KMS-11 (cell line): ENCODE data around the gene ENTR1.

ENCODE experiments used
- H2AFZ ChIP-seq: fragments of 200-600 bp; sonication (generic); 2 replicates; pipeline ENCODE4 v1.6.1; 2016; ENCODE audit warnings: antibody characterized with exemption, mixed run types, low read depth
- H3K27ac ChIP-seq: fragments of 200-600 bp; sonication (generic); 2 replicates; pipeline ENCODE4 v1.6.1; 2016; ENCODE audit warnings: mild to moderate bottlenecking, mixed run types
- H3K27me3 ChIP-seq: fragments of 200-600 bp; sonication (generic); 2 replicates; pipeline ENCODE4 v1.6.1; 2017; ENCODE audit warnings: mild to moderate bottlenecking, low read depth, mixed run types, moderate library complexity; ENCODE audit not compliant: insufficient read depth
- H3K36me3 ChIP-seq: fragments of 200-600 bp; sonication (generic); 2 replicates; pipeline ENCODE4 v1.6.1; 2017; ENCODE audit warnings: mild to moderate bottlenecking, mixed run types; ENCODE audit not compliant: insufficient read depth
- H3K4me1 ChIP-seq: fragments of 200-600 bp; sonication (generic); 2 replicates; pipeline ENCODE4 v1.6.1; 2016; ENCODE audit warnings: mild to moderate bottlenecking, low read depth, mixed run types; ENCODE audit not compliant: poor library complexity, severe bottlenecking
- H3K4me2 ChIP-seq: fragments of 200-600 bp; sonication (generic); 2 replicates; pipeline ENCODE4 v1.7.0; 2016; ENCODE audit warnings: mild to moderate bottlenecking, mixed run types
- H3K4me3 ChIP-seq: fragments of 200-600 bp; sonication (generic); IDR thresholded peaks from 2 replicates; pipeline ENCODE4 v1.6.1; 2017; ENCODE audit warnings: low read depth, low read length, mixed read lengths; ENCODE audit not compliant: insufficient read depth
- H3K79me2 ChIP-seq: fragments of 200-600 bp; sonication (generic); 2 replicates; pipeline ENCODE4 v1.6.1; 2016; ENCODE audit warnings: low read depth, mixed run types; ENCODE audit not compliant: insufficient read depth
- H3K9ac ChIP-seq: fragments of 200-600 bp; sonication (generic); 2 replicates; pipeline ENCODE4 v1.6.1; 2016; ENCODE audit warnings: mild to moderate bottlenecking, mixed run types
- H4K20me1 ChIP-seq: fragments of 200-600 bp; sonication (generic); 2 replicates; pipeline ENCODE4 v1.6.1; 2016; ENCODE audit warnings: mild to moderate bottlenecking, mixed run types; ENCODE audit not compliant: insufficient read depth
- CTCF ChIP-seq: fragments of 200-600 bp; sonication (generic); conservative IDR thresholded peaks from 2 replicates; pipeline ENCODE4 v1.6.1; 2017; ENCODE audit warnings: low read depth, mild to moderate bottlenecking, antibody characterized with exemption, low read length, moderate library complexity, mixed read lengths

Gene ENTR1

GRCh38 chr9:136402067-136402466 lies 8.3 kb downstream of the ENTR1 start:
- Histone ChIP-seq H3K79me2 (peaks cover 21% of the 10 kb centered on the region), H3K27ac (no peak overlapping the region), H3K9ac (no peak overlapping the region), H3K4me2 (no peak overlapping the region), H3K4me3 (no peak overlapping the region), H3K27me3 (no peaks in the 10 kb centered on the region), H4K20me1 (peaks cover 5% of the 10 kb centered on the region; the same call in 1 of the 2 replicates), H3K4me1 (peaks cover 65% of the 10 kb centered on the region), H2AFZ (no peak overlapping the region), H3K36me3 (peaks cover 2% of the 10 kb centered on the region; the same call in 1 of the 2 replicates)
- no peak for TF ChIP-seq CTCF

- H3K4me1 ChIP-seq = peaks cover 57% of the 10 kb centered on the region
- H3K36me3 ChIP-seq = peaks cover 4% of the 10 kb centered on the region; the same call in 1 of the 2 replicates
- H3K4me2 ChIP-seq = no peak overlapping the region
- H3K4me3 ChIP-seq = no peak overlapping the region
- H2AFZ ChIP-seq = no peak overlapping the region
- H4K20me1 ChIP-seq = peaks cover 5% of the 10 kb centered on the region; the same call in 1 of the 2 replicates
- TF ChIP-seq CTCF = no peak
- H3K27me3 ChIP-seq = no peaks in the 10 kb centered on the region
- H3K79me2 ChIP-seq = peaks cover 21% of the 10 kb centered on the region
- H3K27ac ChIP-seq = no peak overlapping the region
- H3K9ac ChIP-seq = no peak overlapping the region
These were observed 9.1 kb downstream of the ENTR1 start for GRCh38 chr9:136401173-136401922.

DNA sequence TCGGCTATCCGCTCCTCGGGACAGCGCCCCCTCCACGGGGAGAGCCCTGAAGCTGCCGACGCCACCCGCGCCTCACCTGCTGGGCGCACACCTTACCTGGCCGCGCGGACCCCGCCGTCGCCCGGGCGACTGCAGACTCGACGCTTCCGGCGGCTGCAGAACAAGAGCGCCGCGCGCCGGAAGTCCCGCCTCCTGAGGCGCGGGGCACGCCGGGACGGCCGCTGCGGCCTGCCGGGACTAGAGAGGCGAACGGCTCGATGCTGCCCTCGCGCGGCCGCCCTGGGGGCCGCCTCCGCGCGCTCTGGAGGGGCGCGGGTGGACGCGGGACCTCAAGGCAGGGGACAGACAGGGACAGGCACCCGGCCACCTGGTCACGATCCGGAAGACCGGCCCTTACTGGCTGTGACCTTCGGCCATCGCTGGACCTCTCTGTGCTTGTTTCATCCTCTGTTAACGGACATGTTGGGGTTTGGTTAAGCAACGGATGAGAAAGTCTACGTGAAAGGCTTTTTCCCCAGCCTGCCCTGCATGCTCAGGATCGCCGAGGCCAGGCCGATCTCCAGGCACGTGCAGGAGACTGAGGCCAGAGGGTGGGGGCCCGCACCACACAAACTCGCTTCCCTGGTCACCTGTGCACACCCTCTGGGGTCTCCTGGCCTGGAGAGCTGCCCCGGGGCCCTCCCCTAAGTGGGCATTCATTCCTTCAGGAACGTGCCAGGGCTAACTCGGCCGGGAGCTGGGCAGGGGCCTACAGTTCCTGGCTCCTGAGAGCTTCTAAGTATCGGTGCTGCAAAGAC lies 10.2 kb downstream of the ENTR1 start, which contains the start of gene SNAPC4:
TSS of gene SNAPC4 (minus strand) at position 133 of the 797 bp plus-strand sequence. CDS start 1,742 bp downstream, outside the sequence.
- Histone ChIP-seq H3K36me3 (peaks cover 4% of the 10 kb centered on the region; the same call in 1 of the 2 replicates), H3K4me1 (peaks cover 46% of the 10 kb centered on the region), H3K79me2 (peaks cover 21% of the 10 kb centered on the region), H2AFZ (peak within 1 kb of the TSS; percentile 47; the same call in 1 of the 2 replicates), H3K27me3 (no peaks in the 10 kb centered on the region), H3K27ac (peak within 1 kb of the TSS; percentile 43), H3K9ac (peak within 1 kb of the TSS; percentile 79), H3K4me2 (peak within 1 kb of the TSS; percentile 90), H4K20me1 (peaks cover 5% of the 10 kb centered on the region; the same call in 1 of the 2 replicates), H3K4me3 (peak within 1 kb of the TSS; percentile 34)
- peak; percentile 83 for TF ChIP-seq CTCF

DNA sequence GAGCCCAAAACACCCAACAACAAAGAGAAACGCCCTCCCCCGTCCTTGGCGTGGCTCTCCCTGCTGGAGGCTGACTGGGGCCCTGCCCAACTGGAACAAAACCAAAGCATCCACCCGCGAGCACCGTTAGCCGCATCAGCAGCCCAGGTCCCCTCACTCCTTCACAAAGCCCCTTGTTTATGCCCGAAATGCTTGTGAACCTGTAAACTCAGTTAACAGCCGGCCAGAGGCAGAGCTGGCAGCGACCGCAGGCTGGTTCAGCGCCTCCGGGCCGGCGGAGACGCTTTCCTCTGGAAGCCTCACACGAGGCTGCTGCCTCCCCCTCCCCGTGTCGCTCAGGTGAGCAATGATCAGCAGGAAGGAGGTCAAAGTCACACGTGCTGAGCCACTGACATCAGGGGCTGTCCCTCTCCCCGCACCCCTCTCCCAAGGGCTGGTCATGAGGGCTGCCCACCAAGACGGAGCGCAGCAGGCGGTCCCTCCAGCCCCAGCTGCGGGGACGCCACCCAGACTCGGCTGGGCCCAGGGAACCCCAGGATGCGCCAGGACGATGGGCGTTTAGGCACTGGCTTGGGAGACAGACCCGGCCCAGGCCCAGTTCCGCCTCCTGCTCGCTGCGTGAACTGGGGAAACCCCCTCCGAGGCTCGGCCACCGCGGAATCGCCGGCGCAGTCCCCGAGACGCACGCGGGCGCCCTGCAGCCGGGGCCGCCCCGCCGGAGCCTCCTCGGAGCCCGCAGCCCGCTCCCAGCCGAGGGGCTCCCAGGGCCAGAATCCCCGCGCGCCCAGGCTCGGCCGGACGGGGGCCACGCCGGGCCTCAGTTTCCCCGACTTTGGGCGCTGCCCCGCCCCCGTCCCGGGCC lies 11.0 kb downstream of the ENTR1 start:
- Histone ChIP-seq H3K4me3 (peak overlapping the region; percentile 34), H4K20me1 (peaks cover 5% of the 10 kb centered on the region; the same call in 1 of the 2 replicates), H2AFZ (peak overlapping the region; percentile 47; the same call in 1 of the 2 replicates), H3K27me3 (no peaks in the 10 kb centered on the region), H3K4me1 (peaks cover 38% of the 10 kb centered on the region), H3K79me2 (peaks cover 21% of the 10 kb centered on the region), H3K36me3 (peaks cover 4% of the 10 kb centered on the region; the same call in 1 of the 2 replicates), H3K4me2 (peak overlapping the region; percentile 90), H3K27ac (peak overlapping the region; percentile 43), H3K9ac (peak overlapping the region; percentile 79)
- no peak for TF ChIP-seq CTCF
